Loucy (cell line): Measurements from ENCODE around the gene C2orf15.

Experiments
- H2AFZ ChIP-seq: fragments of 200-600 bp; sonication (generic); 2 replicates; pipeline ENCODE4 v1.6.0; 2016; ENCODE audit warnings: antibody characterized with exemption, mild to moderate bottlenecking, low read length, moderate library complexity
- H3F3A ChIP-seq: fragments of 200-600 bp; 2 replicates; pipeline ENCODE4 v1.6.0; 2016; ENCODE audit warnings: antibody characterized with exemption, low read depth, mild to moderate bottlenecking
- H3K27me3 ChIP-seq: fragments of 200-600 bp; sonication (generic); 2 replicates; pipeline ENCODE4 v1.6.1; 2014; ENCODE audit warnings: low read length, mild to moderate bottlenecking; ENCODE audit not compliant: insufficient read depth, poor library complexity, severe bottlenecking
- H3K36me3 ChIP-seq: fragments of 200-600 bp; sonication (generic); 2 replicates; pipeline ENCODE4 v1.6.1; 2016; ENCODE audit warnings: low read length; ENCODE audit not compliant: insufficient read depth
- H3K4me1 ChIP-seq: fragments of 200-600 bp; sonication (generic); 2 replicates; pipeline ENCODE4 v1.5.1; 2014; ENCODE audit warnings: low read length, mild to moderate bottlenecking; ENCODE audit not compliant: insufficient read depth, poor library complexity, severe bottlenecking
- H3K4me2 ChIP-seq: fragments of 200-600 bp; sonication (generic); 2 replicates; pipeline ENCODE4 v1.6.0; 2014; ENCODE audit warnings: antibody characterized with exemption, low read length, low read depth, mild to moderate bottlenecking; ENCODE audit not compliant: poor library complexity, severe bottlenecking
- H3K4me3 ChIP-seq: fragments of 200-600 bp; sonication (generic); 2 replicates; pipeline ENCODE4 v1.5.1; 2014; ENCODE audit warnings: low read length, mild to moderate bottlenecking, mixed read lengths; ENCODE audit not compliant: poor library complexity, severe bottlenecking
- H3K79me2 ChIP-seq: fragments of 200-600 bp; sonication (generic); 2 replicates; pipeline ENCODE4 v1.6.1; 2014; ENCODE audit warnings: low read length; ENCODE audit not compliant: insufficient read depth
- H3K9ac ChIP-seq: fragments of 200-600 bp; sonication (generic); 2 replicates; pipeline ENCODE4 v1.6.0; 2014; ENCODE audit warnings: mild to moderate bottlenecking, low read depth, low read length, moderate library complexity; ENCODE audit not compliant: poor library complexity, severe bottlenecking
- H3K9me2 ChIP-seq: fragments of 200-600 bp; sonication (generic); replicated peaks from 2 replicates; pipeline ENCODE4 v1.6.1; 2016; ENCODE audit warnings: low read depth, low read length, mixed read lengths
- H3K9me3 ChIP-seq: fragments of 200-600 bp; sonication (generic); 2 replicates; pipeline ENCODE4 v1.6.1; 2014; ENCODE audit warnings: mild to moderate bottlenecking, antibody characterized with exemption, low read length, low read depth; ENCODE audit not compliant: insufficient read depth
- H4K20me1 ChIP-seq: fragments of 200-600 bp; sonication (generic); 2 replicates; pipeline ENCODE4 v1.6.0; 2014; ENCODE audit warnings: antibody characterized with exemption, low read length, mild to moderate bottlenecking; ENCODE audit not compliant: insufficient read depth, poor library complexity, severe bottlenecking
- CTCF ChIP-seq: fragments of 200-600 bp; sonication (generic); conservative IDR thresholded peaks from 2 replicates; pipeline ENCODE4 v1.5.1; 2014; ENCODE audit warnings: mild to moderate bottlenecking, antibody characterized with exemption, low read length
- EZH2phosphoT487 ChIP-seq: fragments of 200-600 bp; IDR thresholded peaks from 2 replicates; pipeline ENCODE4 v1.6.1; 2018; ENCODE audit warnings: antibody characterized with exemption, mild to moderate bottlenecking, moderate library complexity, borderline replicate concordance

C2orf15 gene

DNA sequence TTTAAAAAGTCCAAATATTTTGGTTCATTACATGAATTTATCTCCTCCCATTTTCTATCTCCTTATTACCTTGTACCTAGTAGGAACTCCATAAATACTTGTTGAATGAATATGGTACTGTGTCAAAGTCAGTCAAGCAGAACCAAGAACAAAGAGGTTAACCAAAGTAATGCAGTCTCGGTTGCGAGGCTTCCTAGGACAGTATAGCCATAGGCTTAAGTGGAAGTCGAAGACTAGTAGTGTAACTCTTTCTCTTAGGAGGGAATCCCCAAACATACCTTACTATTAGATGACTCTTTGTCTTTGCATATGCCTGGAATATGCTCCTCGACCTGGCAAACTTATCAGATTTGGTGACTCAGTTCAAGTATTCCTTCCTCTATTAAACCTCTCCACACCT is 18.1 kb downstream of the C2orf15 start:
- Histone ChIP-seq H4K20me1 (no peaks in the 10 kb centered on the region), H3K4me2 (no peak overlapping the region), H2AFZ (no peak overlapping the region)

DNA sequence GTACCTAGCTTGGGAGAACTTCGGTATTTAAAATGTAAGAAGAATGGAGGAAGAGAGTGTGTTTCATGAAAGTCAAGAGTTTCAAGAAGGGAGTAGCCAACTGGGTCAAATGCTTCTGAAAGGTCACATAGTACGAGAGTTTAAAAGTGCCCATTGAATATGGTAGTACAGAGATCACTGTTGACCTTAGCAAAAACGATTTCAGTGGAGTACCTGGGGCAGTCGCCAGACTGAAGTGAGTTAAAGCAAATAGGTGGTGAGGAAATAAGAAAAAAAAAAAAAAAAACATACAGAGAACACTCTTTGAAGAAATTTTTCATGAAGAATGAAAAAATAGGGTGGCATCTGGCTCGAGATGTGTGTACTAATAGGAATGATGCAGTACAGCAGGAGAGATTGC is 24.7 kb downstream of the C2orf15 start:
- peaks cover 5% of the 10 kb centered on the region for H3K4me1 ChIP-seq
- no peak overlapping the region for H2AFZ ChIP-seq
- peaks cover 9% of the 10 kb centered on the region; the same call in 1 of the 2 replicates for H3K36me3 ChIP-seq
- H3K27me3 ChIP-seq = no peaks in the 10 kb centered on the region
- H3K79me2 ChIP-seq = no peaks in the 10 kb centered on the region
- no peak overlapping the region for H3K4me2 ChIP-seq
- no peaks in the 10 kb centered on the region for H4K20me1 ChIP-seq
- no peaks in the 10 kb centered on the region for H3F3A ChIP-seq
- no peak overlapping the region for H3K9ac ChIP-seq
- no peaks in the 10 kb centered on the region for H3K9me2 ChIP-seq
- TF ChIP-seq EZH2phosphoT487 (no peak), CTCF (no peak)
- no peak overlapping the region for H3K4me3 ChIP-seq
- no peaks in the 10 kb centered on the region for H3K9me3 ChIP-seq

More for the DNA sequence above, 18.1 kb downstream of the C2orf15 start:
- no peaks in the 10 kb centered on the region for H3F3A ChIP-seq
- peaks cover 30% of the 10 kb centered on the region for H3K4me1 ChIP-seq
- no peaks in the 10 kb centered on the region for H3K36me3 ChIP-seq
- H3K9me2 ChIP-seq = no peaks in the 10 kb centered on the region
- H3K27me3 ChIP-seq = no peaks in the 10 kb centered on the region
- no peak for TF ChIP-seq CTCF
- peaks cover 21% of the 10 kb centered on the region for H3K79me2 ChIP-seq
- H3K9me3 ChIP-seq = no peaks in the 10 kb centered on the region
- H3K4me3 ChIP-seq = no peak overlapping the region
- no peak overlapping the region for H3K9ac ChIP-seq

- Histone ChIP-seq H3F3A (no peaks in the 10 kb centered on the region), H3K9ac (no peak overlapping the region), H3K9me3 (no peaks in the 10 kb centered on the region), H3K9me2 (no peaks in the 10 kb centered on the region), H4K20me1 (no peaks in the 10 kb centered on the region), H3K4me2 (no peak overlapping the region), H3K4me1 (peaks cover 5% of the 10 kb centered on the region), H3K79me2 (no peaks in the 10 kb centered on the region), H3K36me3 (peaks cover 9% of the 10 kb centered on the region; the same call in 1 of the 2 replicates), H2AFZ (no peak overlapping the region), H3K4me3 (no peak overlapping the region), H3K27me3 (no peaks in the 10 kb centered on the region)
- TF ChIP-seq CTCF (no peak), EZH2phosphoT487 (no peak)
Observed at GRCh38 chr2:99169534-99169933, 28.0 kb downstream of the C2orf15 start.
